HG03139 (cell line): Measurements from ENCODE around the gene PRKN.

Experiments used
- ATAC-seq: cut with Tn5 transposase; IDR thresholded peaks from one replicate; pipeline ENCODE4 v1.9.1; 2021; ENCODE audit not compliant: unreplicated experiment

Gene PRKN

DNA sequence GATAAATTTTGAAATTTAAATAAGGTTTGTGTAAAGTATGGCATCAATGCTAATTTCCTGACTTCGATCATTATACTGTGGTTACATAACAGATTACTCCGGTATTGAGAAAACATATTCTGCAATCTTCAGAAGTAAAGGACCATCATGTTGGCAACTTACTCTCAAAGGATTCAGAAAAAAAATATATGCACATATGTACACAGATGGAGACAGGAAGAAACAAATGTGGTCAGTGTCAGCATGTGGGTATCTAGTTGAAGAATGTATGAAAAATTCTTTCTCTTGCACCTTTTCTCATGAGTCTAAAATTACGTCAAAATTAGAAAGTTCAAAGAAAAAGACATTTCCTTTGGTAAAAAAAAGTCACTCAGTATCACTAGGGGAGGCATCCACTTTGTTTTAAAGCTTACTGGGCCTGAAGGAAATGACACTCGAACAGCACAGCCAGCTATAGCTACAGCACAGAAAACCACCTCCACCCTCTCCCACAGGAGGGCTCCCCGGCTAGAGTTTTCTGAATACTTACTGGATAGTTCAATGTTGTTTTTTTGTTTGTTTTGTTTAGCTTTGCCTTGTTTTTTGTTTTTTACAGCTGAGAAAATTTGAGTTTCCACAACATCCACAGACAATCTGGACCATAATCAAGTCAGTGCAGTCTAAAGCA, 1136.5 kb downstream of the PRKN start:
- ATAC-seq = no peak

DNA sequence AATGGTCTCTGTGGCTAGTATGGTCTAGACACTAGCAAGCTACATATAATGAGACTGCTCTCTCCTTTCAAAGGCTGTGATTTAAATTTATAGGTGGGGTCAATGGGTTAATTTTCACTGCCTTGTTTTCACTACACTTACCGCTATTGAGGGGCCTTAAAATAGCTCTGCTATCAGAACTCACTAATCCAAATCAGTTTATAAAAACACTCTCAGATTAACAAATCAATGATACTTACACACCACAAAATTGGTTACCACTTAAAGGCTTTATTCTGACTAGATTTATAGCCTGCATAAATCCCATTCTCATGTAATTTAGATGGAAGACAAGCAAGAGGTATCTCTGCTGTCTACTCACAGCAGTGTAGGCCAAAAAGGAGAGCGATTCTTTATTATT, 1140.7 kb downstream of the PRKN start:
- no peak for ATAC-seq

DNA sequence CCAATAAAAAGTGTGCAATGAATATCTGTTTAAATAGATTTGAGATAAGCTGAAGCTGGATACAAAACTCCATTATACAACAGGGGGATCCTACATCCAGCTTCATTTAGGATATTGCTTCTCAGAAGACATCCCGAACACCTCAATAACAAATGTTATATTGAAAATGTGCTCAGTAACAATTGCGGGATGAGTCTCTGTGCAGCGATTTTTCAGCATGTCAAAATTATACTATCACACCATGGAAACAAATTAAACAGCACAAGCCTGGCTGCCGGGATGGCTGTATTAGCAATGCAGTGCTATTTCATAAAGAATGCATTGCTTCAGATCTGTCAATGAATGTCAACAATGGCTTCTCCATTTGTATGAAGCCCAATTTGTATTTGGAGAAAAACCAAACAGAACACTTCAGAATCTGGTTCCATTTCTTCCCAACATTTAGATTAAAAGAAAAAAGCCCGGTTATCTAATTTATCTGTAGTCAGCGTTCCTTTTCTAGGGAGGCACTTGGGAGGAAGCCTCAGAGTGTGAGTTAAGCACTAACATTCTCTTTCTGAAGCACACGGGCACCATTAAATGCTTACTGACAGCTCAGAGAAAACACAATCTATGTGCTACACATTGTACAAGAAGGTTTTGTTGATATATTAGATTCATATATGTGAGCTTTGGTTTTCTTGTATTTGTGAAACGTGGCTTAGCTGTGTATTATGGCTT, 1142.8 kb downstream of the PRKN start:
- ATAC-seq = no peak

DNA sequence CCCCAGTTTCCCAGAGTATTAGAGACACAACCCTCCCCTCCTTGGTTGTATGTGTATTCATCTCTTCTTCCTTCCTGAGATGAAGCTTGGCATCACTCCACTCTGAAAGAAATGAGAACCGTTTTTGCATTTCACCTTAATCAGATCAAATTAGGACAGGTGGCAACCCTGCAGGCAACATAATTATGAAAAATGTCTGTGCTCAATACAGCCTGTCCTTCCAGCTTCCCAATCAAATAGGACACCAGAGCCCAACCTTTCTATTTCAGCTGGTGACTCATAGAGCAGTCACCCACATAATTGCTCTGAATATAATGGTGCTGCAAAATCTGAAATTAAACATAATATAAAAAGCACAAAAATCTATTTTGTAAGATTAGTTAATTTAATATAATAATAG, 1143.5 kb downstream of the PRKN start:
- ATAC-seq = no peak

DNA sequence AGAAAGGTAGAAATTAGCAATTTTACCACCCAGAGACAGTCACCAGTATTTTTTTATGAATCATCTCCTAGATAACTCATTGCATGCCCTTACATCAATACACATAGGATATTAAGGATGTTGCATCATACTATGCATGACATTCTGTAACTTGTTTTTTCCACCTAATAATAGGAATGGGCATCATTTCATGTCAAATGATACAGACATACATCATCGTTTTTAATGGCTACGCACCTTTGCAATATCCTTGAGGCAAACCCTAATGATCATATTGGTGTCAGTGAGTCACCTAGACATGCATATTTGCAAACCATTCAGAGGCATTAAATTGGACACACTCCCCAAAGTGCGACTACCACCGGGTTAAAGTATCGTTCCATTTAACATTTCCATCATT, 1144.0 kb downstream of the PRKN start:
- ATAC-seq = no peak

DNA sequence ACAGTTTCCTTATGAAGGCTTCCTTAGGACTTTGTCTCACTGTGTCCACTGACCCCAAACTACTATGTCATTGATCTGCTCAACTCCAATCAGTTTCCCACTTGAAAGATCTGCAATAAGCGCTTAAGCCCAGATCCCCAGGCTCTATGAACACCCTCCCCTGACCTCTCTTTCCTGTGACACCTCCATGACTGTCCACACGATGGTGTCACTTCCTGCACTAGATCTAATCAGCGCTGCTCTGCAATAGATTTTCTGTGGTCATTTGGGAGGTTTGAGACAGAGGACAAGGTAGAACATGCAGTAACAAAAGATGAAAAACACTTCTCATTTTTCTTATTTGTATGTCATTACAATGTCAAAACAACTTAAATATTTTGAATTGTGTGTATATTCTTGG, 1149.1 kb downstream of the PRKN start:
- no peak for ATAC-seq

DNA sequence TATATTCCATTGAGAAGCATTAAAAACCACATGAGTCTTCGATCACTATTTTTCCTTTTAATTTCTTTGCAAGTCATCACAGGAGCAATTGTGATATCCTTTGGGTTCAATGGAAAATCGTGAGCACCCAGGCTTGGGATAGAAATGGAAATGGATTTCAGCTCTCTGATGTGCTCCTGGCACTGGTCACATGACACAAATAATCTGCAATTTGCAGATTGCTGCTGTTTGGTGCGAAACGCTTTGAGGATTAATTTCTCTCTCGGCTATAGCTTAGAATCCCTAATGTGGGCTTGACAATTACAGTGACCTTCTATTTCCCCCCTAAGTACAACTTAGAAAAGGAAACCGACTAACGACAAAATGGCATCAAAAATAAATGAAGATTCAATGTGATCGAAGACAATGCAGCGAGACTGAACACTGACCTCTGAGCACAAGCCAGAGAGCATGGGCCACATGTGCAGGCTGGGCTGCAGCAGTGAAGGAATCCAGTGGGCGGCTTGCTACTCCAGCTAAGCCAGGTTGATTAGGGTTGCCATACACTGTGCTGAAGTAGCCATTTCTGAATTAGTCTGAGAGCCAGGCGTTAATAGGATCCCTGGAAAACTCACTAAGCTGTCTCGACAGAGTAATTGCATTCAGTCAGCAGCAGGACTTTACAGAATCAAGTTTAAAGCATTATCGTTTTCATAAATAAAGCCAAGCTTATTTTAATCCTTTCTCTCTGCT, 1151.9 kb downstream of the PRKN start:
- ATAC-seq = no peak

DNA sequence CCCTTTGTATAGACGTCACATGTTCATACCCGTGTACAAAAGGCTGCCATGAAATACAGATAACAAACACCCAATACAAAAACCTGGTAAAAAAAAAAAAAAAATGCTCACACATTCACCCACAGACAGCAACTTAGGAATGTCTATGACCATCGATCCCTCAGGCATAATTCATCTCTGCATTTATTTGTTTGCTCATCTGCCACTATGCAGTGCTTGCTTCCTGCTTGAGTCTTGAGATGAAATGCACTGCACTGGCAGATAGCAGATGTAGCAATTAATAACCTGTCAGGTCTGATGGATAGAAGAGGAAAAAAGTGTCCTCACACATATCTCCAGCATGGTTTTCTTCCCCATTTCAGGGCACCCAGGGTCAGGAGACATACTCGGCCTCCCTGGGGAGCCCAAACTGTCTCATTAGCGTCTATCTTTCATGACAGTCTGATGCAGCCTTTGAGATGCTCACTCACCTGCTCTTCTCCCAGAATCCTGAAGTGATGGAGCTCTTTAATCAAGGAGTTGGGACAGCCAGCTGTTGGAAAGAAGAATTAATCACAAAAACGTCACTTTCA, 1158.6 kb downstream of the PRKN start:
- no peak for ATAC-seq

DNA sequence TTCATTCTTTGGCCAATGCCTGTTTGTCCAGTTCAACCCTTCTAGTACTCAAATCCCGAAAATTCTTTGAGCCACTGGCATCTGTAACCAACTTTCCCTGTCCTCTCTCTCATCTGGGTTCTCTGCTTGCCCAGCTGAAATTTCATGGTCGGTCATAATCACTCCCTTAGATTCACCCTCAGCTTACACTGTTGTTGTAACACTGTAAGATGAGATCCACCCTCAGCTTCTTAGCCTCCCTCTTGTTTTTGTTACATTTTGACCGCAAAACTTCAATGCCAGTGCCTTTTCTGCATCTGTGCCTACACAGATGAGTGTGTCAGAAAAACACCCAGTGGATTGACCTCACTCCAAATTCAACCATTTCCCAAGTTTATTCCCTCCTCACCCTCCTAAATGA, 1162.6 kb downstream of the PRKN start:
- no peak for ATAC-seq

DNA sequence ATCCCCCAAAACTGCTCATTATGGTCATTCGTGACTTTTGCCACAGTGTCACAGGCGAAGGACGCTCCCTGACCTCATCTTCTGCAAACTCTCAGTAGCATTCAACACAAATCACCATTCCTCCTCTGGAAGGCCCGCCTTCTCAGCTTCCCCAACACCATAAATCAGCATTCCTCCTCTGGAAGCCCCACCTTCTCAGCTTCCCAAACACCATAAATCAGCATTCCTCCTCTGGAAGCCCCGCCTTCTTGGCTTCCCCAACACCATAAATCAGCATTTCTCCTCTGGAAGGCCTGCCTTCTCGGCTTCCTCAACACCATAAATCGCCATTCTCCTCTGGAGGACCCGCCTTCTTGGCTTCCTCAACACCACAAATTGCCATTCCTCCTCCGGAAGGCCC, 1165.7 kb downstream of the PRKN start:
- ATAC-seq = no peak

DNA sequence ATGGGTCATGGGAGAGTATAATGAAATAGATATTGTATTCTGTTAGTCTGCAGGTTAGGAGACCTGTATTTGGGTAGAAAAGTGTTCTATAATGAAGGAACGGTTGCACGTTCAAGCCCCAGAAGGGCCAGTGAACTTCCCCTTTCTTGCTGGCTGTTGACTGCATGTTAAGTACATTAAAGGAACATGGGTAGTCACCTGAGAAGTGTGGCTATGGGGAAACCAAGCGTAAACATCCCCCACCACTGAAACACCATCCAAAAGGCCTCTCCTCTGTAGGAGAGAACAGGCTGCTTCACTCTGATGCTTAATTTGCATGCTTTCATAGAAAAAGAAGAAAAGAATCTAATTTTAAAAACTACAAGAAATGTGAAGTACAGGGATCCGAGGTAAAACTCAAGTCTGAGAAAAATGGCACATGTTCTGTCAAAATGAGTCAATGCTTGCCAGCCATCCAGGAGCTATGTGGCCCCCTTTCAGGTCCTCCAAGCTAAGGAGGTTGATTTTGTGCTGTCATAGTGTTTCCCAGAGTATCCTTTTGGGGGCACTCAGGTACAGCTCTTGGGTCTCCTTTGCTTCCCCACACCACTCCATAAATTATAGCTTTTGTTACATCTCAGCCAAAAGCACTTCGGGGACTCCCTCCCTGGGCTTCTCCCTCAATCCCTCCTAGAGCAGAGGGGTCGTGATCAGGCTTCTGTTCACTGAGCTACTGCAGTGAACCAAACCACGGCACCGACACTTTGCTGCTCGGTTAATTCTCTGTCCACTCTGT, 1170.0 kb downstream of the PRKN start:
- ATAC-seq = no peak

DNA sequence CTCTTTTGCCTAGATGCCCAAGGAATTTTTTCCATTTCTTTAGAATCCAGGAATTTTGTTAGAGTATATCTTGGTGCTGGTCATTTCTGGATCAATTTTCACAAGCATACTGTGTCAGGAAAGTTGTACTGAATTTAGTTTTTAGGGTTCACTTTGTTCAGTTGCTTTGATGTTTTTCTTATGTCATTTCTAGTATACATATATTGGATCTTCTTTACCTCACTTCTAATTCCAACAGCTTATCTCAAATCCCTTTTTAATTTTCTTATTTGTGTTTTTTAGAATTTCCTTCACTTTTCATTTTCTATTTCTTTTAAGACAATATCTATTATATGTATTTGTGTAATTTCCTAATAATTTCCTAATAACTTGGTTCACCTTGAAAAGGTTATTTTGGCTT, 1172.7 kb downstream of the PRKN start:
- ATAC-seq = no peak

DNA sequence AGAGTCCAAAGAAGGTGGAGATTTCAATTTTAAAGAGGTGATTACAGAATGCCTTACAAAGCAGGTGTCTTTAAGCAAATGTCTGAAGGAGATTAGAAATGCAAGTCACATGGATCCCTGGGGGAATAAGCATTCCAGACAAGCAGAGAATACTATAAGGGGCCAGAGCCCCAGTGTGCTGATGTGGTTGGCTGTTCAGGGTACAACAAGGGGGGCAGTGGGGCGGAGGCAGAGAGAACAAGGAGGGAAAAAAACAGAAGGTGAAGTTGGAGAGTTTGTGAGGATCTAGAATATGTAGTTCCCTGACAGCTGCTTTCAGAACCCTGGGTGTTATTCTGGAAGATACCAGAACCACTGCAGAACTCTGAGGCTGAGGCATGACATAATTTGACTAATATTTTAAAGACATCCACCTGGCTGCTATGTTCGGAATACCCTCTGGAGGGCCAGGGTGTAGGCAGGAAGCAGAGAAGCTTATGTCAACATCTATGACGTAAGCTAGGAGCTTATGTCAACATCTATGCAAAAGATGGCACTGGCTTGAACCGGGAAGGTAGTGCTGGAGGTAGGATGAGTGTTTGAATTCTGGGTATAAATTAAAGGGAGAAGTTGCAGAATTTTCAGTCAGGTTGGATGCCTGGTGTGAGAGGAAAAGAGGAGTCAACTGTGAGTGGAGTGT, 1177.5 kb downstream of the PRKN start:
- ATAC-seq = no peak

DNA sequence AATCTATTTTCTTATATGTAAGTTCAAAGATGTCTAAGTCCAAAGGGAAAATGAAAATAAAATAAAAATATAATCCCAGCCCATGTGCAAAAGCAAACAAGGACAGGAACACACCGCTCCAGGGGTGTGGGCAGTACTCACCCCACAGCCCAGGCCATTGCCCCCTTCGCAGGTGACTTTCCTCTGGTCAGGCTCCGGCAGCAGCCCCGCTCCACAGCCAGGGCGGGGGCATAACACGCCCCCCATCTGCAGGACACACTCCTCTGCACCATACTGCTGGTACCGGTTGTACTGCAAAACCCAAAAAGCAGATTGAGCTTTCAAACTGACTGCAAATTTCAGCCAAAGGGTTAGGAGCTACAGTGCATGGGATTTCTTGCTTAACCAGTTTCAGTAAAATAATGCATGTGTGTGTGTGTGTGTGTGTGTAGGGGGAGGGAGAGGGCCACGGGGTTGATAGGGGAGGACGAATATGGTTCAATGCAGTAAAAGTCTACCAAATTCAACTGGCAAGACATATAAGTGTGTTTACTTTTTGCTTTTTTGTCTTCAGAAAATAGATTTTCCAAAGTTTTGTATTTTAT, 1178.8 kb downstream of the PRKN start:
- ATAC-seq = no peak

DNA sequence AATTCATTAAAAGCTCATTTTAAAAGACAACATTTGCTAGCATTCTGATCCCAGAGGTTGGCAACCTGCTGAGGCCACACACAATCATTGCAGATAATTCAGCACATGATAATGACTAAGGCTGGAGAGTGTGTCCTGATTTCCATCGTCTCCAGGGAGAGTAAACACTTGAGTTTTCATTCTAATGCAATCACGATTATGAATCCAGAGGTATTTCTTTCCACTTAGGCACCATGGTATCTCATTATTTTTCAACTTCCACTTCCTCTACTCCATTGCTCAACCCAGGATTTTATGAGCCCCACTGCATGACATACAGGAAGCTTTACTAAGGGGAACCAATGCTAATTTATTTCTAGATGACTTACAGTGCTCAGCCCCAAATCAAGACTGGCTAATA, 1179.9 kb downstream of the PRKN start:
- no peak for ATAC-seq

DNA sequence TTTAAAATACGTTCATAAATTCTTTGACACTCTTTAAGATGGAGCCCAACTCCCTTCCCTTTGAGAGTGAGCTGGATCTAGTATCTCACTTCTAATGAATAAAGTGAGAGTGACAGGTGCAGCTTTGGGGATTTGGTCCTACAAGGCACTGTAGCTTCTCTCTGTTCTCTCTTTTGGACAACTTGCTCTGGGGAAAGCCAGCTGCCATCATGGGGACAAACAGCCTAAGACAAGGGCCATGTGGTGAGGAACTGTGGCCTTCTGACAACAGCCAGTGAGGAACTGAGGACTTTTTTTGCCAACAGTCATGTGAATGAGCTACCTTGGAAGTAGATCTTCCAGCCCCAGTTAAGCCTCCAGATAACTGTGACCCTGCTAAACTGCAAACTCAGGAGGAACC, 1180.9 kb downstream of the PRKN start:
- ATAC-seq = no peak

DNA sequence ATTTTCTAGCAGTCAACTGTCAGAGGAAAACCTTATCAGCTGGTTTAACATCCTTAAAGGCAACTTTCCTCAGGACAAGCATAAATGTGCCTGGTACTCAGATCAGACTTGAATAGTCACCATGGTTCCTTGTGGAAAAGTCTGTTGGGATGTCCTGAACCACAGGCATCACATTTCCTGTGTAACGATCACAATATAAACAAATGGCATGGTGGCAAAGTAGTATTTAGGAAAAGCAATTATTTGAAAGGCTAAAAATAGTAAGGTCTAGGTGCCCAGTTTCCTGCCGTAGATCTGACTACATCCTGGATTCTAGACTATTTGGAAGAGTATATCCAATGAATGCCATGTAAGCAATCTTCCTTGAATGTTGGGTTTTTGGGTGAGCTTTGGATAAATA, 1181.8 kb downstream of the PRKN start:
- ATAC-seq = no peak

DNA sequence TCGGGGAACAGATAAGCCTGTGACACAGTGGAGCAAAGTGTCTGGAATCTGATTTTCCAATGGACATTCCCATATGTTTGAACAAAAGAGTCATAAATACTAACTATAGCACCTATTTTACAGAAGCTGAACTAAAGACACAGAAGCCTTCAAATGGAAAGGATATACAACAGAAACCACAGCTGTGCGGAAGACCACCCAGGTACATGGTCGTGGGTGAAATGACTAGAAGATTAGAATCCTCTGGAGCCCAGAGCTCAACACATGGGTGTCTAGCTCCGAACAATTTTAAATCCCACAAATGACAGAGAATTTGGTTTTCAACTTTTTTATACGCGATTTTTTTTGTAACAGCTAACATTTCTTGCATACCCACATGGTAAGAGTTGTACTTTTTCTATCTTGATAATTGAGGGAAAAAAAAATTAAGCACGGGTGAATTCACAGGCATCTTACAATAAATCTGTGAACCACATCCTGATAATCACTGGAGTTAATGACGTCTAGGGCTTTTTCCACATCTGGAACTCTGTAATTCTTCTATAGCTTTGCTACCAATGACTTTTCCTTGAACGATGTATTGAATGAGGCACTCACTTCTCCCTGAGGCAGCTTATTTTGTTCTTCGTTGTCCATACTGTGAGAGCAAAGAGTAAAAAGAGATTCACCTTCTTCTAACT, 1182.6 kb downstream of the PRKN start:
- ATAC-seq = no peak

DNA sequence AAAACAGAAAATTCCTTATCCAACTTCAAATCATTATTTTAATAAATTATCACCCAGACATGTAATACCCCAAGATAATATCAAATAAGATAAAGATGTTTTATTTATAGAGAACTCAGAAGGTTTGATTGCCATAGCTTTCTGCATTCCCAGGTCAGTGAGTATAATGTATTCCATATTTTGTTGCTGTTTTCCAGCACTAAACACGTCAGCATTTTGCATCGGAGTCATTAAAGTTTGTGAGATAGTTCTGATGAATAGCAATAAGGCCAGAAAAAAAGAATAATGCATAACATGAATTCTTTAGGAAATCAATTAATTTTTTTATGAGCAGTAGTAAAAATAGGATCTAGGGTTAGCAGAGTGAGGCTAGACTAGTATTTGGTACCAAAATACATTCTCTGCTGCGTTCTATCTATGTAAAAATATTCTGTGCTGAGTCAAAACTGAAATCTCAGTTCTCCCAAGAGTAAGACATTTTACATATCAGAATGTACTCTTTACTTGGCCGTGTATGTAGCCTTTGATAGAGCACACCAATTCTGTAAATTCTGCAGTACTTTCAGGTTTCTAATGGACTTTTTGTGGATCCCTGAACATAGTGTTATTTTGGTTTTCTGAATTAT, 1183.8 kb downstream of the PRKN start:
- ATAC-seq = no peak
